SH-SY5Y (cell line): ENCODE measurements around the gene PCDHB7.
"Not testable (repeated sequence)": the region's sequence is repeated elsewhere in the genome, so short reads cannot be mapped to it uniquely, and the experiment has no call there.

Experiments
- GATA2 ChIP-seq: IDR thresholded peaks from 2 replicates; pipeline ENCODE4 v1.6.1; 2011; ENCODE audit warnings: mild to moderate bottlenecking, low read depth, low read length
- GATA3 ChIP-seq: IDR thresholded peaks from 2 replicates; pipeline ENCODE4 v1.6.1; 2011; ENCODE audit warnings: low read depth, mild to moderate bottlenecking, low read length, moderate library complexity

The PCDHB7 gene

GRCh38 chr5:141192110-141192725 is 19.8 kb downstream of the PCDHB7 start, which contains the start of gene PCDHB10:
TSS of gene PCDHB10 (plus strand) at chr5:141192353. CDS start at chr5:141192553, 200 bp downstream.
- TF ChIP-seq GATA3 (no peak), GATA2 (no peak)

DNA sequence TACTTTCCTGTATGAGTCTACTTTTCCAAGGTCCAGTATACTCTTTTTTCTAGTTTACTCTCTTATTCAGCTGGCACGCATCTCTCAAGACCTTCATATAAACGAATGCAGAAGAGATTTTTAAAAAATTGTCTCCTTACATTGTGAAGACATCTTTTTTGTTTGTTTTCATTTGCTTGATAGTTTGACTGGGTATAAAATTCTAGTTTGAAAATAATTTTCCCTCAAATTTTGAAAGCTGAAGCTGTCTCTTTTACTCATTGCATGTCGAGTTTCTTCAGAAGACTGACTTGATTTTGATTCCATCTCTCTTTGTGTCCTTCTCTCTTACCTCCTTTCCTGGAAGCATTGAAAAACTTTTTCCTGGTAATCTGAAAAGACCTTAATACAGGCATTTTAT is 23.9 kb downstream of the PCDHB7 start:
- TF ChIP-seq GATA2 = no peak
- no peak for TF ChIP-seq GATA3

DNA sequence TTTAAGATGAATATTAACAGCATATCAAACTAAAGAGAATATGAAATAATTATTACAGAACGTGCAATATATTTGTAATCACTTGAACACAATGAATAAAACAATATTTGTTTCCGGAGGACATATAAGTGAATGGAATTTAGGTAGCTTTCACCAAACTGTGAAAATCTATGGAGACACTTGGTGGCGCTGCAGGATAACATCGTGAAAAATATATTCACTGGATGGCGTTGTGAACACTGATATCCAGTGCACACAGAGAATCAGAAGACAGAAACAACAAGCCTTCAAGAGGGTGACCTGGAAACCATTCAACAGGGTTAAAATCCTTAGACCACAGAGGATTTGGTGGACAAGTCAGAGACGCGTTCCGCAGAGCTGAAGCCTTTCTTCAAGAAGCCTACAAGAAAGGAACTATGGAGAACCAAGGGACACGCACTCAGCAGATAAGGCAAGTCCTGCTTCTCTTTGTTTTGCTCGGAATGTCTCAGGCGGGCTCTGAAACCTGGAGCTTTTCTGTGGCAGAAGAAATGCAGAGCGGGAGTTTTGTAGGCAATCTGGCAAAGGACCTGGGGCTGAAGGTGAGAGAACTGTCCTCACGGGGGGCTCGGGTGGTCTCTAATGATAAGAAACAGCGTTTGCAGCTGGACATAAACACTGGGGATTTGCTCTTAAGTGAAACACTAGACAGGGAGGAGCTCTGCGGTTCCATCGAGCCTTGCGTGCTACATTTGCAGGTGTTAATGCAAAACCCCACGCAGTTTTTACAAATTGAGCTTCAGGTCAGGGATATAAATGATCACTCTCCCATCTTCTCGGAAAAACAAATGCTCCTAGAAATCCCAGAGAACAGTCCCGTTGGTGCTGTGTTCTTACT is 27.2 kb downstream of the PCDHB7 start, which contains the start of gene PCDHB11:
Gene PCDHB11 (plus strand): TSS at position 269 of the 877 bp plus-strand sequence. CDS start 148 bp downstream, at position 417.
- TF ChIP-seq GATA3 (no peak), GATA2 (no peak)

DNA sequence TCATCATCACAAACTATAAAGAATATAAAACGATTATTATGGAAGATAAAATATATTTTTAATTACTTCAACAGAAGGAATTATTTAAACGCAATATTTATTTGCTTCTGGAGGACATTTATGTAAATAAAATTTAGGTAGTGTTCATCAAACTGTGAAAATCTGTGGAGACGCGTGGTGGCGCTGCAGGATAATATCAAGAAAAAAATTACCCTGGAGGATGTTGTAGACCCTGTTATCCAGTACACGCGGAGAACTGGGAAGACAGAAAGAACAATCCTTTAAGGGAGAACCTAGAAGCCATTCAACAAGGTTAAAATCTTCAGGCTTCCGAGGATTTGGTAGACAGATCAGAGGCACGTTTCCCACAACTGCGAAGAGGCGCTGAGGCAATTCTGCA is 36.0 kb downstream of the PCDHB7 start, which contains the start of gene PCDHB12:
Gene PCDHB12 (plus strand): TSS at position 242 of the 400 bp plus-strand sequence. CDS start 189 bp downstream, outside the sequence.
- TF ChIP-seq GATA3 = no peak
- no peak for TF ChIP-seq GATA2

GRCh38 chr5:141213656-141214339 is 41.4 kb downstream of the PCDHB7 start, which contains the start of gene PCDHB13:
TSS of gene PCDHB13 (plus strand) at chr5:141213919. CDS start at chr5:141214124, 205 bp downstream.
- TF ChIP-seq GATA3, GATA2: not testable (repeated sequence)

DNA sequence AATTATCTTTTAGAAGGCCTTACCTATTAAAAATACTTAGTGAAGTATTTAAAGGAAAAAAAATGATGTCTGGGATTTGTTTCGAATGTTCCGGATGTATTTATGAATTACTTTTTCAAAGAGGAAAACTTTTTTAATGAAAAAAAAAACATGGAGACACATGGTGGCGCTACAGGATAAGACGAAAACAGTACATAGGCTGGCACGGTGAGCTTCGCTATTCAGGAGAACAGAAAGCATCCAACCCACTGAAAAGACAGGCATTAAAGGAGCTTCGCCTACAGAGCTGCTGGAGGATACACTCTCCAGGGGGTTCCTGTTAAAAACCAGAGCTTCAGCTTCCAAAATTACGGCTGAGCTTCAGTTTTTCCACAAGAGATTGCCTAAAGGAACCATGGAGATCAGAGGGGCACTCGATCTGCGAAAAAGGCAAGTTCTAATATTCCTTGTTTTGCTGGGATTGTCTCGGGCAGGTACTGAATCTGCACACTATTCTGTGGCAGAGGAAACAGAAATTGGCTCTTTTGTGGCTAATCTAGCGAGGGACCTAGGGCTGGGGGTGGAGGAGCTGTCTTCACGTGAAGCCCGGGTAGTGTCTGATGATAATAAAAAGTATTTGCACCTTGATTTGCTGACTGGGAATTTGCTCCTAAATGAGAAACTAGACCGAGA is 50.8 kb downstream of the PCDHB7 start, which contains the start of gene PCDHB14:
Gene PCDHB14 (plus strand): TSS at position 232 of the 672 bp plus-strand sequence. CDS start 163 bp downstream, at position 395.
- TF ChIP-seq GATA3 (no peak), GATA2 (no peak)
